ENCODE measurements around the gene FRK.

Gene FRK

GRCh38 chr6:116033687-116034303 lies 26.9 kb downstream of the FRK start:
- DNase-seq (ENCODE audit: low spot score) = no peak

- no peak for DNase-seq (ENCODE audit: low spot score)
Measured at GRCh38 chr6:116030770-116031169, 29.9 kb downstream of the FRK start.

- DNase-seq (ENCODE audit: low spot score) = no peak
Measured at GRCh38 chr6:116029535-116029934, 31.2 kb downstream of the FRK start.

GRCh38 chr6:116028233-116028632 lies 32.5 kb downstream of the FRK start:
- DNase-seq (ENCODE audit: low spot score) = no peak

GRCh38 chr6:116027801-116028200 lies 32.9 kb downstream of the FRK start:
- no peak for DNase-seq (ENCODE audit: low spot score)

GRCh38 chr6:116025405-116025804 lies 35.3 kb downstream of the FRK start:
- no peak for DNase-seq (ENCODE audit: low spot score)

- no peak for DNase-seq (ENCODE audit: low spot score)
Measured at GRCh38 chr6:116022841-116023445, 37.7 kb downstream of the FRK start.

- no peak for DNase-seq (ENCODE audit: low spot score)
Measured at GRCh38 chr6:116020738-116021137, 40.0 kb downstream of the FRK start.

GRCh38 chr6:116019428-116019827 lies 41.3 kb downstream of the FRK start:
- DNase-seq (ENCODE audit: low spot score) = no peak

GRCh38 chr6:116018976-116019375 lies 41.7 kb downstream of the FRK start:
- DNase-seq (ENCODE audit: low spot score) = no peak

- no peak for DNase-seq (ENCODE audit: low spot score)
Measured at GRCh38 chr6:116017546-116018295, 43.0 kb downstream of the FRK start.

GRCh38 chr6:116016846-116017545 lies 43.7 kb downstream of the FRK start:
- DNase-seq (ENCODE audit: low spot score) = peak; percentile 64

- no peak for DNase-seq (ENCODE audit: low spot score)
Measured at GRCh38 chr6:116015983-116016382, 44.7 kb downstream of the FRK start.

GRCh38 chr6:116015561-116015960 lies 45.1 kb downstream of the FRK start:
- no peak for DNase-seq (ENCODE audit: low spot score)

GRCh38 chr6:116012951-116013350 lies 47.7 kb downstream of the FRK start:
- no peak for DNase-seq (ENCODE audit: low spot score)

- no peak for DNase-seq (ENCODE audit: low spot score)
Measured at GRCh38 chr6:116012471-116012949, 48.2 kb downstream of the FRK start.

- DNase-seq (ENCODE audit: low spot score) = no peak
Measured at GRCh38 chr6:116011520-116011919, 49.2 kb downstream of the FRK start.

- DNase-seq (ENCODE audit: low spot score) = peak; percentile 87
Measured at GRCh38 chr6:116010790-116011401, 49.8 kb downstream of the FRK start.

- no peak for DNase-seq (ENCODE audit: low spot score)
Measured at GRCh38 chr6:116010386-116010785, 50.3 kb downstream of the FRK start.

GRCh38 chr6:116008470-116009243 lies 52.0 kb downstream of the FRK start:
- peak; percentile 46 for DNase-seq (ENCODE audit: low spot score)

Data from putamen (tissue), 1 donor.